ENCODE measurements around the gene GLIPR2.

The GLIPR2 gene

GRCh38 chr9:36194326-36195000, 57.9 kb downstream of the GLIPR2 start:
- H3K4me3 ChIP-seq (ENCODE audit: low read depth, low read length): no peak overlapping the region
- TF ChIP-seq CTCF (IDR thresholded peaks at IDR 0.05; ENCODE audit: borderline replicate concordance, insufficient read depth, low read depth, low read length): no peak

- TF ChIP-seq CTCF (IDR thresholded peaks at IDR 0.05; ENCODE audit: borderline replicate concordance, insufficient read depth, low read depth, low read length): no peak
These were observed 68.5 kb downstream of the GLIPR2 start for GRCh38 chr9:36204906-36205547.

GRCh38 chr9:36207016-36207415, 70.5 kb downstream of the GLIPR2 start:
- no peak overlapping the region for H3K4me3 ChIP-seq (ENCODE audit: low read depth, low read length)
- TF ChIP-seq CTCF (IDR thresholded peaks at IDR 0.05; ENCODE audit: borderline replicate concordance, insufficient read depth, low read depth, low read length): no peak

More at GRCh38 chr9:36204906-36205547, 68.5 kb downstream of the GLIPR2 start:
- no peak overlapping the region for H3K4me3 ChIP-seq (ENCODE audit: low read depth, low read length)

GRCh38 chr9:36207546-36208012, 71.0 kb downstream of the GLIPR2 start:
- H3K4me3 ChIP-seq (ENCODE audit: low read depth, low read length): no peak overlapping the region
- no peak for TF ChIP-seq CTCF (IDR thresholded peaks at IDR 0.05; ENCODE audit: borderline replicate concordance, insufficient read depth, low read depth, low read length)

GRCh38 chr9:36208521-36209253, 72.2 kb downstream of the GLIPR2 start:
- TF ChIP-seq CTCF (IDR thresholded peaks at IDR 0.05; ENCODE audit: borderline replicate concordance, insufficient read depth, low read depth, low read length): no peak
- H3K4me3 ChIP-seq (ENCODE audit: low read depth, low read length): no peak overlapping the region

GRCh38 chr9:36210722-36211121, 74.2 kb downstream of the GLIPR2 start:
- no peak overlapping the region for H3K4me3 ChIP-seq (ENCODE audit: low read depth, low read length)
- no peak for TF ChIP-seq CTCF (IDR thresholded peaks at IDR 0.05; ENCODE audit: borderline replicate concordance, insufficient read depth, low read depth, low read length)
